Kidney (tissue), 14 donors: Measurements from ENCODE around the gene KLHL25. TPM values are rescaled to one million over a fixed set of nuclear protein-coding genes. Genes with fewer than 3 reads are reported as not detected.

Source experiments
- DNase-seq, 5 donors: peaks; one replicate each; pipeline ENCODE4 v3.0.0-alpha.2; 2013 to 2020
- FAIRE-seq: peaks from 2 replicates; lab custom pipeline; 2012; peaks lifted over from hg19 to GRCh38; lab: Jason Lieb, UNC
- H3K27ac ChIP-seq, 2 donors: one replicate each; pipeline ENCODE4 v1.7.0; 2013; ENCODE audit warnings: low read depth in 2 of 2, low read length in 2 of 2, inconsistent platforms in 1 of 2
- H3K27me3 ChIP-seq: one replicate; pipeline ENCODE4 v1.7.1; 2013; ENCODE audit warnings: low read length, inconsistent platforms; ENCODE audit not compliant: control insufficient read depth, insufficient read depth
- H3K36me3 ChIP-seq, 3 donors: one replicate each; pipeline versions ENCODE4 v1.7.0 to v1.7.1; 2013; ENCODE audit warnings: low read length in 3 of 3, control low read depth in 1 of 3, inconsistent platforms in 1 of 3; ENCODE audit not compliant: insufficient read depth in 3 of 3, control insufficient read depth in 2 of 3
- H3K4me1 ChIP-seq, 3 donors: one replicate each; pipeline versions ENCODE4 v1.7.0 to v1.7.1; 2013; ENCODE audit warnings: low read length in 3 of 3, inconsistent platforms in 1 of 3, low read depth in 1 of 3; ENCODE audit not compliant: control insufficient read depth in 2 of 3, insufficient read depth in 2 of 3
- H3K4me3 ChIP-seq, 3 donors: one replicate each; pipeline versions ENCODE4 v1.7.0 to v1.8.1; 2013; ENCODE audit warnings: low read length in 3 of 3, control low read depth in 1 of 3, inconsistent platforms in 1 of 3
- H3K9ac ChIP-seq, 3 donors: one replicate each; pipeline versions ENCODE4 v1.7.0 to v1.7.1; 2013; ENCODE audit warnings: low read length in 3 of 3, control low read depth in 1 of 3, inconsistent platforms in 1 of 3
- H3K9me3 ChIP-seq, 3 donors: one replicate each; pipeline versions ENCODE4 v1.7.0 to v1.7.1; 2013; ENCODE audit warnings: low read length in 3 of 3, control low read depth in 1 of 3, inconsistent platforms in 1 of 3; ENCODE audit not compliant: control insufficient read depth in 2 of 3, insufficient read depth in 1 of 3
- CTCF ChIP-seq: IDR thresholded peaks from 3 replicates; pipeline ENCODE4 v1.5.1; 2012; ENCODE audit warnings: mild to moderate bottlenecking, moderate library complexity, borderline replicate concordance; ENCODE audit not compliant: insufficient read depth; ENCODE audit errors: extremely low read depth
- intact Hi-C: fragments of 100-400 bp; cut with DNase I; formaldehyde crosslinking; loops from one replicate; pipeline ENCODE4 v1.11.1; 2022
- polyA plus RNA-seq: library from polyadenylated mRNA; stranded (reverse); fragments of 350-450 nt; fragmentation: Illumina TruSeq; extraction: RNeasy Lipid Tissue Mini Kit (QIAGEN cat#74804); gene quantifications from one replicate; pipeline ENCODE4 v1.2.3, GENCODE V29; 2014; ENCODE audit warnings: low read depth, low replicate concordance; ENCODE audit not compliant: insufficient read depth
- total RNA-seq: library from RNA; stranded (reverse); fragmentation: NEBNext Ultra II Directional; extraction: Animal tissue kit (Norgen Biotek cat#: 25700); gene quantifications from one replicate; pipeline ENCODE4 v1.2.1, GENCODE V29; 2021
- donor health status: control.
- donor health status: control.
- donor health status: control.
- donor health status: control.
- donor health status: control.
- donor health status: DM: yes; HTN: yes; CAD: no.
- donor health status: Normal renal cell carcinoma (clear cell type).

Gene KLHL25
- total and polyA plus RNA-seq, 2 donors from 2014 or later: 5.3 to 8.4 TPM

GRCh38 chr15:85752491-85752961, 42.2 kb downstream of the KLHL25 start:
- DNase-seq (peak in 3 of 5 donors; percentile 50 to 89 (median 59)), FAIRE-seq (no peak)
- no peak for TF ChIP-seq CTCF
- H3K9me3 ChIP-seq: no peaks in the 10 kb centered on the region
- peaks cover 0 to 11% (median 10%) of the 10 kb centered on the region in 3 donors for H3K4me1 ChIP-seq
- intact Hi-C loops: no loop called here
- no peaks in the 10 kb centered on the region for H3K27me3 ChIP-seq
- peaks cover 0 to 5% (median under 1%) of the 10 kb centered on the region in 3 donors for H3K36me3 ChIP-seq
- H3K9ac ChIP-seq: no peak overlapping the region
- no peak overlapping the region for H3K4me3 ChIP-seq
- peak overlapping the region in 1 of 2 donors; percentile 14 for H3K27ac ChIP-seq

GRCh38 chr15:85752124-85752475, 42.6 kb downstream of the KLHL25 start:
- DNase-seq (peak in 2 of 5 donors; percentile 46 to 75), FAIRE-seq (no peak)
- no peak for TF ChIP-seq CTCF
- intact Hi-C loops: no loop called here
- Histone ChIP-seq H3K9me3 (no peaks in the 10 kb centered on the region), H3K4me1 (peaks cover 0 to 11% (median 10%) of the 10 kb centered on the region in 3 donors), H3K27ac (peak overlapping the region in 1 of 2 donors; percentile 13), H3K4me3 (no peak overlapping the region), H3K9ac (no peak overlapping the region), H3K27me3 (no peaks in the 10 kb centered on the region), H3K36me3 (peaks cover 2 to 8% (median 3%) of the 10 kb centered on the region in 3 donors)

GRCh38 chr15:85751291-85752123, 43.2 kb downstream of the KLHL25 start:
- no peak for TF ChIP-seq CTCF
- no peak for FAIRE-seq
- Histone ChIP-seq H3K4me3 (no peak overlapping the region), H3K4me1 (peaks cover 0 to 11% (median 10%) of the 10 kb centered on the region in 3 donors), H3K27me3 (no peaks in the 10 kb centered on the region), H3K36me3 (peaks cover 3 to 14% (median 7%) of the 10 kb centered on the region in 3 donors), H3K9ac (no peak overlapping the region), H3K27ac (peak overlapping the region in 1 of 2 donors; percentile 13), H3K9me3 (no peaks in the 10 kb centered on the region)
- peak; percentile 59 to 84 (median 62) for DNase-seq
- intact Hi-C loops: no loop called here
